Endodermal cell (in vitro differentiated cells): ENCODE results near the gene EGFL8. TPM values are rescaled to one million over a fixed set of nuclear protein-coding genes. Genes with fewer than 3 reads are reported as not detected.
"Not testable (repeated sequence)": the region's sequence is repeated elsewhere in the genome, so short reads cannot be mapped to it uniquely, and the experiment has no call there.

Experiments
- DNase-seq: peaks from one replicate; pipeline ENCODE4 v3.0.0-alpha.2; 2017
- H3K27ac ChIP-seq: 2 replicates; pipeline ENCODE4 v1.5.1; 2013; ENCODE audit warnings: mild to moderate bottlenecking, low read depth, low read length, moderate library complexity
- H3K27me3 ChIP-seq: 2 replicates; pipeline ENCODE4 v1.6.1; 2013; ENCODE audit warnings: mild to moderate bottlenecking, low read length, moderate library complexity; ENCODE audit not compliant: insufficient read depth, control insufficient read depth, poor library complexity, severe bottlenecking
- H3K36me3 ChIP-seq: 2 replicates; pipeline ENCODE4 v1.7.0; 2013; ENCODE audit warnings: mild to moderate bottlenecking, low read length, moderate library complexity; ENCODE audit not compliant: control insufficient read depth, insufficient read depth
- H3K4me1 ChIP-seq: one replicate; pipeline ENCODE4 v1.7.0; 2013; ENCODE audit warnings: low read length; ENCODE audit not compliant: control insufficient read depth, insufficient read depth
- H3K4me3 ChIP-seq: 2 replicates; pipeline ENCODE4 v1.5.1; 2013; ENCODE audit warnings: mild to moderate bottlenecking, low read length, moderate library complexity
- H3K9ac ChIP-seq: 2 replicates; pipeline ENCODE4 v1.6.1; 2013; ENCODE audit warnings: mild to moderate bottlenecking, low read length, moderate library complexity; ENCODE audit not compliant: poor library complexity, severe bottlenecking; ENCODE audit errors: extremely low read depth
- H3K9me3 ChIP-seq: 2 replicates; pipeline ENCODE4 v1.6.1; 2013; ENCODE audit warnings: mild to moderate bottlenecking, low read length, moderate library complexity; ENCODE audit not compliant: control insufficient read depth
- H3K27ac Mint-ChIP-seq: 2 replicates; pipeline ENCODE4 v1.8.0; 2020; ENCODE audit warnings: mixed read lengths
- H3K27me3 Mint-ChIP-seq: 2 replicates; pipeline ENCODE4 v1.8.0; 2021; ENCODE audit warnings: mild to moderate bottlenecking, mixed read lengths; ENCODE audit not compliant: insufficient read depth
- H3K36me3 Mint-ChIP-seq: 2 replicates; pipeline ENCODE4 v1.8.0; 2020; ENCODE audit warnings: low read depth, mixed read lengths
- H3K4me1 Mint-ChIP-seq: 2 replicates; pipeline ENCODE4 v1.8.0; 2020; ENCODE audit warnings: mixed read lengths
- H3K4me3 Mint-ChIP-seq: 2 replicates; pipeline ENCODE4 v1.8.0; 2020; ENCODE audit warnings: mild to moderate bottlenecking, moderate library complexity, mixed read lengths
- H3K9me3 Mint-ChIP-seq: 2 replicates; pipeline ENCODE4 v1.8.0; 2020; ENCODE audit warnings: mild to moderate bottlenecking, mixed read lengths
- WGBS, 2 experiments: methylation state at CpG; one replicate each; pipeline versions ENCODE4 v1.1.5 to v1.1.7; 2013; ENCODE audit warnings: missing lambda C conversion rate in 2 of 2, mixed read lengths in 1 of 2; ENCODE audit not compliant: insufficient coverage in 1 of 2, insufficient read length in 1 of 2; 5-methylcytosine and 5-hydroxymethylcytosine counted together
- total RNA-seq, 2 donors: library from RNA; stranded (reverse); fragmentation: NEBNext Ultra II Directional in 1 of 2; extraction: Animal tissue kit (Norgen Biotek cat#: 25700) in 1 of 2; gene quantifications; 2 replicates in 1 of 2; 3 replicates in 1 of 2; pipeline ENCODE4 v1.2.1, GENCODE V29; 2021
- TF ChIP-seq, protein P1 (sequence below): fragments of 200-600 bp; sonication (generic); conservative IDR thresholded peaks from 2 replicates; pipeline ENCODE4 v1.5.0; 2021; ENCODE audit warnings: antibody characterized with exemption, mild to moderate bottlenecking

The EGFL8 gene
- total RNA-seq, 2 donors from 2014 or later: 27.9 to 39.6 TPM

DNA sequence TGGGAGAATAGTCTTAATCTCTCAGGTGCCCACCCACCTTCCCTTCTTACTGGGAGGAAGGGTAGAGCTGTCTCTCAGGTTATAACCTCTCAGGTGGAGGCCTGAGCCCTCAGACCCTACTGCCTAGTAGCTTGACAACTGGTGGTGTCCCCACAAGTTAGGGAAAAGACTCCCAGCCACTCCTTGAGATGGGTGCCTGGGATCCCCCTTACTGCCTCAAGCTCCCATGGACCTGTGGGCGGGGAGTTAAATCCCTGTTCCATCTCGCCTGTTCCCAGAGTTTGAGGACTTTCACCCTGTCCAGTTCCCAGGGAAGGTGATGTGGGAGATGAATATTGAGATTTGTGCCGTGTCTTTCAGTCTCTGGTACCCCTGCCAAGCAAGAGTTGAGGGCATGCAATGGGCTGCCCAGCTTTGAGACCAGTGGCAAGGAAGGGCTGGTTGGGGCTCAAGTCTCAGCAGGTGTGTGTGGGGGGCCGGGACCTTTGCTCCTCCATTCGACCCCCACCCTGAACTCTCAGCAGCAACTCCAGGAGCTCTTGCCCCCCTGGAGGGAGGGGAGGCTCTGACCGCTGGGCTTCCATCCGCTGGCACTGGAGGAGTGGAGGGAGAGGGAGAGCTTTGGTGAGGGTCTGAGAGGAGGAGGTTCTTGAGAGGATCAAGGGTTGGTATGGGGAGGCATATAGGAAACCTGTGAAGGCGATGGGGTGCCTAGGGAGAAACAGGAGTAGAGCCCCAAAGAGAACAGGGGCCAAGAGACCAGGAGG lies 26.7 kb downstream of the EGFL8 start:
- H3K36me3 Mint-ChIP-seq: peaks cover 27% of the 10 kb centered on the region
- H3K4me1 ChIP-seq: peaks cover 8% of the 10 kb centered on the region
- peaks cover 47% of the 10 kb centered on the region for H3K4me1 Mint-ChIP-seq
- no peak overlapping the region for H3K27ac ChIP-seq
- peak overlapping the region; percentile 90 for H3K27ac Mint-ChIP-seq
- no peaks in the 10 kb centered on the region for H3K9me3 ChIP-seq
- H3K36me3 ChIP-seq: peaks cover 19% of the 10 kb centered on the region
- peak overlapping the region; percentile 86 for H3K4me3 Mint-ChIP-seq
- H3K27me3 Mint-ChIP-seq: no peaks in the 10 kb centered on the region
- H3K9ac ChIP-seq: no peak overlapping the region
- H3K9me3 Mint-ChIP-seq: no peaks in the 10 kb centered on the region
- DNase-seq: peak; percentile 66
- TF ChIP-seq, protein P1, sequence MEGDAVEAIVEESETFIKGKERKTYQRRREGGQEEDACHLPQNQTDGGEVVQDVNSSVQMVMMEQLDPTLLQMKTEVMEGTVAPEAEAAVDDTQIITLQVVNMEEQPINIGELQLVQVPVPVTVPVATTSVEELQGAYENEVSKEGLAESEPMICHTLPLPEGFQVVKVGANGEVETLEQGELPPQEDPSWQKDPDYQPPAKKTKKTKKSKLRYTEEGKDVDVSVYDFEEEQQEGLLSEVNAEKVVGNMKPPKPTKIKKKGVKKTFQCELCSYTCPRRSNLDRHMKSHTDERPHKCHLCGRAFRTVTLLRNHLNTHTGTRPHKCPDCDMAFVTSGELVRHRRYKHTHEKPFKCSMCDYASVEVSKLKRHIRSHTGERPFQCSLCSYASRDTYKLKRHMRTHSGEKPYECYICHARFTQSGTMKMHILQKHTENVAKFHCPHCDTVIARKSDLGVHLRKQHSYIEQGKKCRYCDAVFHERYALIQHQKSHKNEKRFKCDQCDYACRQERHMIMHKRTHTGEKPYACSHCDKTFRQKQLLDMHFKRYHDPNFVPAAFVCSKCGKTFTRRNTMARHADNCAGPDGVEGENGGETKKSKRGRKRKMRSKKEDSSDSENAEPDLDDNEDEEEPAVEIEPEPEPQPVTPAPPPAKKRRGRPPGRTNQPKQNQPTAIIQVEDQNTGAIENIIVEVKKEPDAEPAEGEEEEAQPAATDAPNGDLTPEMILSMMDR: no peak
- H3K4me3 ChIP-seq: no peak overlapping the region
- WGBS, 2 experiments: 91 to 100% methylated on average over 1 to 7 of the region's 8 CpGs
- H3K27me3 ChIP-seq: no peaks in the 10 kb centered on the region

DNA sequence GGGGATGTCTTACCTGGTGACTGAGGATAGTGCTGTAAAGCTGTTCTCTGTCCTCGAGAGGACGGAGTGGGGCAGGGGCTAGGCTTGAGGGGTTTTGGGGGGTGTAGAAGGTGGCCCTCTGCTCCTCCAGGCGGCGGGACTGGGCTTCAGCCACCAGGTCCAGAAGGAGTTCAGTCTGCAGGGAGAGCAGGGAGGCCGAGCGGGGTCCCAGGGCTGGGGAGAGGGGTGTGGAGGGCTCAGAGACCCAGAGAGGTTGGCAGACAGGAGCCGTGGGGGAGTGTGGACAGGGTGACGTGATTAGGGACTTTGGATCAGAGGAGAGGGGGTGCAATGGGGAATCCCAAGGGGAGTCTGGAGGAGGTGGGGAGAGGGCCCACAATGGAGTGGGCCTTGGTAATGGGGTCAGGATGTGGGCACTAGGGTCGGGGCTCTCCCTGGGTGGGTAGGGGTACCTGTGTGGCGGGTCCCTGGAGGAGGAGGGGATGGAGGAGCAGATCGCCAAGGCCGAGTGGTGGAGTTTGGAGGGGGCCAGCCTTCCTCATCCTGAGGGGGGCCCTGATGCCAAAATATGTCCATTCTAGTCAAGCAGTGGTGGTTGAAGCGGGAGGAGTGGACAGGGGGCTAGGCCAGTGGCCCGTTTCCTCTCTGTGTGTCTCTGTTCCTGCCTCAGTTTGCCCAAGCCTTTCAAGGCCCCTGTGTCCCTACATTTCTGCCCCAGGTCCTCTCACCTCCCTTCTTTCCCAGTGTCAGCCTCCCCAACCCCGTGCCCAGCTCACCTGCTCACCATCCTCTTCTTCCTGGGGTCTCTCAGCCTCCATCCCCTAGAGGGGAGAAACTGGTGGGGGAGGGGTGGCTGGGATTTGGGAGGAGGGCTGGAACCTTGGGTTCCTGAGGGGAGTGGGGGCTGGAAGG lies 27.6 kb downstream of the EGFL8 start:
- no peak overlapping the region for H3K9ac ChIP-seq
- H3K4me3 ChIP-seq: no peak overlapping the region
- peaks cover 42% of the 10 kb centered on the region for H3K4me1 Mint-ChIP-seq

DNA sequence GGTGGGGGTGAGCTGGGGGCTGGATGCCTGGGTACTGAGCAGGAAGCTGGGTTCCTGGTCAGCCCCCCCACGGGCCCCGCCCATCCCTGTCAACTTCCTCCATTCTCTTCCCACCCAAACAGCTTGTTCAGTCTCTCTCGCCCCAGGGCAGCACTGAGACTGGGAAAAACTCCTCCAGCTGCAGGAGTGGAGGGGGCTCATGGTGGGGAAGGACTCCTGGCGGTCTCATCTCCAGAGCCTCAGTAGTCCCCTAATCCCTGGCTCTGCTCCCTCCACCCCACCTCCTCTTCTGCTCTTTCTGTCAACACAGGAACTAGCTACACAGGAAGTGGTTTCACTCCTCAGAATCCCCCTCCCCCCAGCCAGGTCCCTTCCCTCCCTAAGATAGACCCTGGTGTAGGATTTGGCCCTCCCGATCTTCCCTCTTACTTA lies 28.2 kb downstream of the EGFL8 start, which contains the start of gene GPSM3:
TSS of gene GPSM3 (minus strand) at position 36 of the 432 bp plus-strand sequence. CDS start 130 bp downstream, outside the sequence.
- 91% methylated on average over 4 of the region's 5 CpGs; no CpG with 5 or more reads in 1 of the 2 experiments for WGBS, 2 experiments
- TF ChIP-seq, protein P1: no peak
- H3K9me3 ChIP-seq: no peaks in the 10 kb centered on the region
- H3K9me3 Mint-ChIP-seq: no peaks in the 10 kb centered on the region
- H3K4me1 Mint-ChIP-seq: peaks cover 37% of the 10 kb centered on the region
- no peak within 1 kb of the TSS for H3K9ac ChIP-seq
- no peaks in the 10 kb centered on the region for H3K27me3 Mint-ChIP-seq
- H3K36me3 ChIP-seq: peaks cover 5% of the 10 kb centered on the region
- H3K36me3 Mint-ChIP-seq: peaks cover 12% of the 10 kb centered on the region
- H3K27ac ChIP-seq: no peak within 1 kb of the TSS
- no peak within 1 kb of the TSS for H3K4me3 ChIP-seq
- H3K4me1 ChIP-seq: peaks cover 8% of the 10 kb centered on the region
- no peaks in the 10 kb centered on the region for H3K27me3 ChIP-seq
- peak; percentile 68 for DNase-seq
- peak within 1 kb of the TSS; percentile 86 for H3K4me3 Mint-ChIP-seq
- peak within 1 kb of the TSS; percentile 90 for H3K27ac Mint-ChIP-seq

More for the DNA sequence above, 27.6 kb downstream of the EGFL8 start:
- H3K27me3 Mint-ChIP-seq: no peaks in the 10 kb centered on the region
- Histone ChIP-seq H3K9me3 (no peaks in the 10 kb centered on the region), H3K36me3 (peaks cover 12% of the 10 kb centered on the region), H3K4me1 (peaks cover 8% of the 10 kb centered on the region), H3K27ac (no peak overlapping the region), H3K27me3 (no peaks in the 10 kb centered on the region)
- DNase-seq: no peak
- H3K4me3 Mint-ChIP-seq: peak overlapping the region; percentile 86
- WGBS, 2 experiments: 91 to 98% methylated on average over 6 to 15 of the region's 15 CpGs
- H3K36me3 Mint-ChIP-seq: peaks cover 18% of the 10 kb centered on the region
- TF ChIP-seq, protein P1: no peak
- no peaks in the 10 kb centered on the region for H3K9me3 Mint-ChIP-seq
- peak overlapping the region; percentile 90 for H3K27ac Mint-ChIP-seq

DNA sequence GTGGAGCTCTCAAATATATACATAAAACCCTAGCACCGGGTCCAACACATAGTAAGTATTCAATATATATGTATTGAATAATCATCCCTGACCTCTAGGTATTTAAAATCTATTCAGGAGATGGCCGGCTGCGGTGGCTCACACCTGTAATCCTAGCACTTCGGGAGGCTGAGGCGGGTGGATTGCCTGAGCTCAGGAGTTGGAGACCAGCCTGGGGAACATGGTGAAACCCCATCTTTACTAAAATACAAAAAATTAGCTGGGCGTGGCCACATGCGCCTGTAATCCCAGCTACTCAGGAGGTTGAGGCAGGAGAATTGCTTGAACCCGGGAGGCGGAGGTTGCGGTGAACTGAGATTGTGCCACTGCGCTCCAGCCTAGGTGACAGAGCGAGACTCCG lies 28.7 kb downstream of the EGFL8 start:
- H3K27me3 Mint-ChIP-seq, H3K9me3 ChIP-seq, H3K27me3 ChIP-seq, H3K27ac ChIP-seq, DNase-seq, H3K4me3 ChIP-seq, H3K9me3 Mint-ChIP-seq, H3K36me3 Mint-ChIP-seq, H3K9ac ChIP-seq, H3K4me1 ChIP-seq, H3K36me3 ChIP-seq: not testable (repeated sequence)
- peak overlapping the region; percentile 64 for H3K27ac Mint-ChIP-seq
- peaks cover 37% of the 10 kb centered on the region for H3K4me1 Mint-ChIP-seq
- H3K4me3 Mint-ChIP-seq: peak overlapping the region; percentile 32
- 88% methylated on average over 9 to 12 of the region's 13 CpGs for WGBS, 2 experiments
